WI38 (cell line): ENCODE results near the gene HOXA9.

Experiments
- H3K4me3 ChIP-seq: 2 replicates; pipeline ENCODE4 v1.5.1; 2011; ENCODE audit warnings: low read depth, mild to moderate bottlenecking, control low read depth, low read length
- CTCF ChIP-seq: IDR thresholded peaks from 2 replicates; pipeline ENCODE4 v1.5.1; 2012; ENCODE audit warnings: low read depth, mild to moderate bottlenecking, control low read depth, low read length

Gene HOXA9

GRCh38 chr7:27150568-27151340, 14.6 kb downstream of the HOXA9 start:
- peak overlapping the region; percentile 54 for H3K4me3 ChIP-seq

GRCh38 chr7:27149842-27150567, 15.3 kb downstream of the HOXA9 start:
- no peak overlapping the region for H3K4me3 ChIP-seq
- TF ChIP-seq CTCF = no peak

More at GRCh38 chr7:27150568-27151340, 14.6 kb downstream of the HOXA9 start:
- TF ChIP-seq CTCF = peak; percentile 67

- H3K4me3 ChIP-seq = no peak overlapping the region
- TF ChIP-seq CTCF = no peak
Observed at GRCh38 chr7:27148756-27149641, 16.3 kb downstream of the HOXA9 start.

GRCh38 chr7:27148031-27148755, 17.1 kb downstream of the HOXA9 start:
- TF ChIP-seq CTCF = no peak
- no peak overlapping the region for H3K4me3 ChIP-seq

GRCh38 chr7:27147199-27148030, 17.9 kb downstream of the HOXA9 start, which contains the start of gene HOXA6:
Gene HOXA6, minus strand, starts transcription at chr7:27147774. Its CDS starts 25 bp downstream, at chr7:27147749.
- H3K4me3 ChIP-seq = no peak within 1 kb of the TSS
- no peak for TF ChIP-seq CTCF
